Neuronal stem cell (in vitro differentiated cells): ENCODE results near the gene STAT5A.

Experiments used
- DNase-seq: peaks from one replicate; pipeline ENCODE4 v3.0.0-alpha.2; 2013; ENCODE audit warnings: low spot score
- H2AFZ ChIP-seq: one replicate; pipeline ENCODE4 v1.6.1; 2013; ENCODE audit warnings: mild to moderate bottlenecking, low read length, inconsistent platforms
- H2AK5ac ChIP-seq: 2 replicates; pipeline ENCODE4 v1.6.1; 2013; ENCODE audit warnings: low read depth, mild to moderate bottlenecking, inconsistent platforms, low read length, moderate library complexity, mixed read lengths
- H2BK120ac ChIP-seq: 2 replicates; pipeline ENCODE4 v1.6.1; 2013; ENCODE audit warnings: low read depth, mild to moderate bottlenecking, inconsistent platforms, low read length, moderate library complexity, mixed read lengths
- H2BK12ac ChIP-seq: one replicate; pipeline ENCODE4 v1.6.1; 2013; ENCODE audit warnings: low read length, inconsistent platforms
- H2BK15ac ChIP-seq: 2 replicates; pipeline ENCODE4 v1.6.1; 2013; ENCODE audit warnings: mild to moderate bottlenecking, low read length, inconsistent platforms, mixed read lengths
- H2BK5ac ChIP-seq: one replicate; pipeline ENCODE4 v1.6.1; 2013; ENCODE audit warnings: inconsistent platforms, mild to moderate bottlenecking, low read length, moderate library complexity
- H3K14ac ChIP-seq: one replicate; pipeline ENCODE4 v1.6.1; 2013; ENCODE audit warnings: low read length, inconsistent platforms
- H3K18ac ChIP-seq: 2 replicates; pipeline ENCODE4 v1.6.1; 2013; ENCODE audit warnings: low read length, inconsistent platforms
- H3K23ac ChIP-seq: 2 replicates; pipeline ENCODE4 v1.6.1; 2013; ENCODE audit warnings: low read depth, mild to moderate bottlenecking, mixed read lengths, low read length, inconsistent platforms; ENCODE audit not compliant: poor library complexity
- H3K27ac ChIP-seq: replicated peaks from 3 replicates; pipeline ENCODE4 v1.5.1; 2013; ENCODE audit warnings: low read length, inconsistent platforms
- H3K27me3 ChIP-seq, 3 experiments: 2 replicates each; pipeline ENCODE4 v1.6.1; 2013; ENCODE audit warnings: low read length in 3 of 3, mild to moderate bottlenecking in 2 of 3, inconsistent platforms in 1 of 3, low read depth in 1 of 3, mixed read lengths in 1 of 3, moderate library complexity in 1 of 3; ENCODE audit not compliant: control insufficient read depth in 3 of 3, insufficient read depth in 3 of 3
- H3K36me3 ChIP-seq, 2 donors: replicated peaks in 1 of 2; 2 replicates each; pipeline ENCODE4 v1.6.1; 2013; ENCODE audit warnings: low read length in 2 of 2; ENCODE audit not compliant: control insufficient read depth in 2 of 2, insufficient read depth in 2 of 2
- H3K4ac ChIP-seq: 2 replicates; pipeline ENCODE4 v1.6.1; 2013; ENCODE audit warnings: inconsistent platforms, mild to moderate bottlenecking, low read length, moderate library complexity
- H3K4me1 ChIP-seq, 2 donors: 1 replicate in 1 of 2; 2 replicates in 1 of 2; pipeline ENCODE4 v1.6.1; 2013; ENCODE audit warnings: low read length in 2 of 2, low read depth in 1 of 2; ENCODE audit not compliant: control insufficient read depth in 2 of 2, insufficient read depth in 1 of 2
- H3K4me2 ChIP-seq: one replicate; pipeline ENCODE4 v1.6.1; 2013; ENCODE audit warnings: mild to moderate bottlenecking, low read length, inconsistent platforms; ENCODE audit not compliant: insufficient read depth, poor library complexity, severe bottlenecking
- H3K4me3 ChIP-seq, 2 donors: 2 replicates each; pipeline ENCODE4 v1.5.1; 2013; ENCODE audit warnings: low read length in 2 of 2, mild to moderate bottlenecking in 2 of 2, inconsistent platforms in 1 of 2, moderate library complexity in 1 of 2
- H3K79me1 ChIP-seq: one replicate; pipeline ENCODE4 v1.6.1; 2013; ENCODE audit warnings: low read depth, mild to moderate bottlenecking, inconsistent platforms, low read length, moderate library complexity
- H3K9ac ChIP-seq: one replicate; pipeline ENCODE4 v1.6.1; 2013; ENCODE audit warnings: mild to moderate bottlenecking, low read depth, low read length, inconsistent platforms; ENCODE audit not compliant: poor library complexity
- H3K9me3 ChIP-seq, 2 donors: replicated peaks in 1 of 2; 2 replicates each; pipeline versions ENCODE3 to v1.6.1; 2013; ENCODE audit warnings: low read length in 2 of 2, mild to moderate bottlenecking in 2 of 2, inconsistent platforms in 1 of 2, low read depth in 1 of 2, mixed read lengths in 1 of 2, moderate library complexity in 1 of 2; ENCODE audit not compliant: control insufficient read depth in 2 of 2, insufficient read depth in 1 of 2
- H4K8ac ChIP-seq: one replicate; pipeline ENCODE4 v1.6.1; 2013; ENCODE audit warnings: low read depth, mild to moderate bottlenecking, inconsistent platforms, low read length, moderate library complexity
- H4K91ac ChIP-seq: one replicate; pipeline ENCODE4 v1.6.1; 2013; ENCODE audit warnings: low read length, low read depth, mild to moderate bottlenecking, inconsistent platforms; ENCODE audit not compliant: poor library complexity
- WGBS, 2 donors: extraction: QIAGEN DNeasy Blood & Tissue Kit; methylation state at CpG; one replicate each; pipeline ENCODE4 v1.1.7; 2013; ENCODE audit warnings: missing lambda C conversion rate in 2 of 2, mixed read lengths in 1 of 2; ENCODE audit not compliant: insufficient read length in 2 of 2, insufficient replicate concordance in 1 of 2; ENCODE audit errors: extremely low coverage in 2 of 2; 5-methylcytosine and 5-hydroxymethylcytosine counted together

STAT5A gene

DNA sequence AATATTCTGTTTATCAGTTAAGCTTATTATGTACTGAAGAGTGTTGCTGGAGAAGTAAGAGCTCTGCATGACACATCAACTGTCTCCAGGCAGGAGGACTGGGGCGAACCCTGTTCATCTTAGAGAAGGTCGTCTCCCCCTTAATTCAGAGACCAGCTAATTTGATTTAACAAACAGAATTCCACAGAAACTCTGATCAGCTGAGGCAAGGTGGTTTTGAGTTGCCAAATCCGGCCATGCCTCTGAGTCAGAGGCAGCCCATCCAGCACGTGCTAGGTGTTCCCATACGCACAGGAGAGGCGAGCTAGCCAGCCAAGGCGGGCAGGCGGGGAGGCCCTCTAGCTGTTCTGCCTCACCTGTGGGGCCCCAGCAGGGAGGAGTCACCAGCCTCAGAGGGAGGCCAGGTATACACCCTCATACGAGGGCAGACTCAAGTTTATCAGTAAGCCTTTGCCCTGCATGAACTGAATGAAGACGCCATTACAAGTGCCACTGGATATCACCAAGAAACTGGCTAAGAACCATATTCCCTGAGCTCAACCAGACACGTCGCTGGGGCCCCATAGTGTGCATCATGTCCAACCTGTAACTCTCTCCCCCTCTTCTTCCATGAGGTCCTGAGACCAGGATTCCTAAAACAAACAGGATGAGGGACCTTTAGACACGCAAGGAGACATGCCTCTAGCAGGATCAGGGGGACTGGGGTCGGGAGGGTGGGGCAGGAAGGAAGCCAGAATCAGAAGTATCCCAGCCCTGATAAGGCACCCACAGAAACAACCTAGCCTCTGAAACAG is 25.7 kb downstream of the STAT5A start:
- Histone ChIP-seq H2BK5ac (no peak overlapping the region), H4K91ac (no peak overlapping the region), H2AK5ac (no peak overlapping the region), H2BK12ac (no peak overlapping the region), H3K4me2 (no peak overlapping the region), H3K27ac (no peak overlapping the region), H2BK15ac (no peak overlapping the region), H4K8ac (no peak overlapping the region), H3K79me1 (no peaks in the 10 kb centered on the region), H3K27me3 (no peaks in the 10 kb centered on the region), H3K4me1 (peaks cover 16 to 21% of the 10 kb centered on the region in 2 donors), H3K36me3 (peaks cover 15 to 87% of the 10 kb centered on the region in 2 donors), H3K18ac (no peak overlapping the region), H3K4ac (no peak overlapping the region), H3K14ac (no peak overlapping the region), H3K4me3 (no peak overlapping the region), H3K9me3 (no peaks in the 10 kb centered on the region), H2AFZ (no peak overlapping the region), H2BK120ac (no peak overlapping the region), H3K23ac (no peak overlapping the region), H3K9ac (no peak overlapping the region)
- DNase-seq = no peak
- no CpG with 5 or more reads among the region's 14 CpGs for WGBS, 2 donors

DNA sequence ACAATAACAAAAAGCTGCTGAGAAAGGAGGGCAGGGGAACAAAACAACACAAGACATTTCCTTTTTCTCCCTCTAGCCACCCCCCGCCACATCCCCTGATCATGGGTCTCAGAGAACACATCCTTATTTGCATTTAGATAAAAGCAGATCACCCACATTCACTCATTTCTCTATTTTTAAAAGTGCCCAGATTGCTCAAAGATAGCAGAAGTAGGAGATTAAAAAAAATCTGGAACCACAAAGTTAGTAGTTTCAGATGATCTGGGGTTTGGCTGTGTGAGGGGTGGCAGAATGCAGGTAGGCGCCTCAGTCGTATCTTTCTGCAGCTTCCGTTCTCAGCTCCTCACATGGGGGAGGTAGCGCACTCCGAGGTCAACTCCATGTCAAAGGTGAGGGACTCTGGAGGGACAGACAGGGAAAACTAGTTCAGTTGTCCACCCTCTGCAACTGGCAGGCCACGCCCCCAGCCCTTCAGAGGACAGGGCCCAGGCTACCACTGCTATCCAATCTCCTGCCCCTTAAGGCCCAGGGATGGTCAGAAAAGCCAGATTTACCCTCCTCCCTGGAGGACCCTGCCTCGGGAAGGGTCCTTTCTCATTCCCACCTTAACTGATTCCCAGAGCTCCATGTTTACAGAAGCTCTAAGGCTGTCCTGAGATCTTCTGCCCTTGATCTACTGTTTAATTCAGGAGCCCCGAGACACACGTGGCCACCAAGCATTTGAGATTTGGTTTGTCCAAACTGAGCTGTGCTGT is 27.3 kb downstream of the STAT5A start:
- Histone ChIP-seq H3K9ac (no peak overlapping the region), H3K27ac (no peak overlapping the region), H3K79me1 (no peaks in the 10 kb centered on the region), H2BK15ac (no peak overlapping the region), H3K4ac (no peak overlapping the region), H2AFZ (no peak overlapping the region), H3K27me3 (no peaks in the 10 kb centered on the region), H3K4me1 (peaks cover 13 to 19% of the 10 kb centered on the region in 2 donors), H2BK120ac (no peak overlapping the region), H3K14ac (no peak overlapping the region), H4K91ac (no peak overlapping the region), H2BK12ac (no peak overlapping the region), H3K9me3 (no peaks in the 10 kb centered on the region), H4K8ac (no peak overlapping the region), H3K4me2 (no peak overlapping the region), H3K18ac (no peak overlapping the region), H2BK5ac (no peak overlapping the region), H3K4me3 (no peak overlapping the region), H3K23ac (no peak overlapping the region), H2AK5ac (no peak overlapping the region), H3K36me3 (peaks cover 20 to 97% of the 10 kb centered on the region in 2 donors)
- no peak for DNase-seq
- no CpG with 5 or more reads among the region's 10 CpGs for WGBS, 2 donors

DNA sequence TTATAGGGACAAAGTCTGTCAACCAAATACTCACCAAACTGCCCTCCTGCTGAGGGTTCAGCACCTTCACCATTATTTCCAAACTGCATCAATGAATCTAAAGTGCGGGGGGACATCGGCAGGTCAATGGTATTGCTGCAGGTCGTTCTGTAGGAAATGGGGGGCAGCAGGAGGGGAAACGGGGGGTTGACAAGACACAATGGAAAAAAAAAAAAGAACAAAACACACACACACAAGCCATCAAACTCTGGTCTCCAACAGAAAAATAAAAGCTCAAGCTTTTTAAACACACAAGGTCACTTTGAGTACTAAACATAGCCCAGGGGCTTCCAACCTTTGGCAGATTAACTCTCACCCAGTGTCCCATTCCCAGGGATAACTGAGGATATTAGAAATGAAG is 28.5 kb downstream of the STAT5A start:
- Histone ChIP-seq H3K4me3 (no peak overlapping the region), H3K4me2 (no peak overlapping the region), H3K23ac (no peak overlapping the region), H2AFZ (no peak overlapping the region), H3K27me3 (no peaks in the 10 kb centered on the region), H3K9ac (no peak overlapping the region), H2BK15ac (no peak overlapping the region), H3K14ac (no peak overlapping the region), H3K27ac (no peak overlapping the region), H3K79me1 (no peaks in the 10 kb centered on the region), H4K8ac (no peak overlapping the region), H3K36me3 (peaks cover 22 to 97% of the 10 kb centered on the region in 2 donors), H3K18ac (no peak overlapping the region), H2BK5ac (no peak overlapping the region), H3K4ac (no peak overlapping the region), H3K4me1 (peaks cover 6 to 8% of the 10 kb centered on the region in 2 donors), H4K91ac (no peak overlapping the region), H2BK12ac (no peak overlapping the region), H3K9me3 (no peaks in the 10 kb centered on the region), H2BK120ac (no peak overlapping the region), H2AK5ac (no peak overlapping the region)
- no CpG with 5 or more reads among the region's 4 CpGs for WGBS, 2 donors
- DNase-seq = no peak

DNA sequence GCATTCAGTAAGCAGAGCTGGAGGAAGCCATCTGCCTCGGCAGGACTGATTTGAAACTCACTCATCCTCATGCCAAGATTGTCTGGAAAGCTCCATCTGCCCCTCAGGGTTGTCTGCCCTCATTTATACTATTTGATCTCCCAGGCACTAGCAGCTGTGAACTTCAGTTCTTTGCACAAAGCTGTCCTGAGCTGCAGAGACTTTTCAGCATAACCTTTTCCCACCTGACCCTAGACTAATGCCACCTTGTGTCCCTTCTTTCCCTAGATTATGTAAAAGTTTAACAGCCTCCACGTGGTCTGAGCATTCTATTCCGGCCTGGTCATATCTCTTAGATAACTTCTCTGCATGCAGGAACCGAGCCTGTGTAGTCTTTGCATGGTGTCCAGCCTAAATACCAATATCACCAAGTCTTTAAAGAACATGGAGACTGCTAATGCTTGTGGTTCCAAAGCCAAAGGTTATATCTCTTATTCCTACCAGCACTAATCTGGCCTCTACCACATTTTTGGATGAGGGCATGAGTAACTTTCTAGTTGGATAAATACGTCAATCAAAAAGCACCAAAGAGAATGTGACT is 29.1 kb downstream of the STAT5A start:
- no peak for DNase-seq
- Histone ChIP-seq H3K9ac (no peak overlapping the region), H3K27me3 (no peaks in the 10 kb centered on the region), H3K36me3 (peaks cover 26 to 97% of the 10 kb centered on the region in 2 donors), H3K4me1 (peaks cover 3 to 8% of the 10 kb centered on the region in 2 donors), H3K18ac (no peak overlapping the region), H4K91ac (no peak overlapping the region), H3K27ac (no peak overlapping the region), H4K8ac (no peak overlapping the region), H3K9me3 (no peaks in the 10 kb centered on the region), H3K23ac (no peak overlapping the region), H2BK5ac (no peak overlapping the region), H2AFZ (no peak overlapping the region), H3K4me3 (no peak overlapping the region), H3K79me1 (no peaks in the 10 kb centered on the region), H3K4me2 (no peak overlapping the region), H2BK12ac (no peak overlapping the region), H2AK5ac (no peak overlapping the region), H2BK15ac (no peak overlapping the region), H2BK120ac (no peak overlapping the region), H3K14ac (no peak overlapping the region), H3K4ac (no peak overlapping the region)
- WGBS, 2 donors = no CpG with 5 or more reads among the region's 5 CpGs
